ENCODE data around the gene HOXA7.

The HOXA7 gene

GRCh38 chr7:27123007-27123476, 33.4 kb downstream of the HOXA7 start:
- peaks cover 6% of the 10 kb centered on the region; the same call in 1 of the 2 replicates for H3K27me3 ChIP-seq (replicated peaks; ENCODE audit: insufficient read depth, low read length)
- no peaks in the 10 kb centered on the region for H3K79me2 ChIP-seq (ENCODE audit: low read length)
- DNase-seq: no peak
- H2AFZ ChIP-seq (ENCODE audit: low read length): no peak overlapping the region
- no peaks in the 10 kb centered on the region for H3K9me2 ChIP-seq (replicated peaks; ENCODE audit: insufficient read depth, low read length)
- no peak overlapping the region for H3K9ac ChIP-seq (ENCODE audit: low read length)
- no peaks in the 10 kb centered on the region for H3K4me1 ChIP-seq (ENCODE audit: low read length)
- no peak overlapping the region for H3K27ac ChIP-seq (ENCODE audit: low read length)
- H3K36me3 ChIP-seq (replicated peaks; ENCODE audit: insufficient read depth, low read length): no peaks in the 10 kb centered on the region
- no peaks in the 10 kb centered on the region for H3F3A ChIP-seq (ENCODE audit: insufficient read depth, low read length)
- no peak overlapping the region for H3K4me2 ChIP-seq (ENCODE audit: low read depth, low read length)
- TF ChIP-seq EZH2phosphoT487 (IDR thresholded peaks at IDR 0.05; ENCODE audit: low read length) (no peak), EZH2 (optimal IDR thresholded peaks at IDR 0.05; ENCODE audit: low read depth, low read length) (no peak), CTCF (IDR thresholded peaks at IDR 0.05; ENCODE audit: low read length) (no peak)
- H3K4me3 ChIP-seq (ENCODE audit: low read length): no peak overlapping the region
- H4K20me1 ChIP-seq (ENCODE audit: insufficient read depth, low read length): no peaks in the 10 kb centered on the region
- no peaks in the 10 kb centered on the region for H3K9me3 ChIP-seq (replicated peaks; ENCODE audit: insufficient read depth, low read length)

GRCh38 chr7:27122077-27122910, 34.2 kb downstream of the HOXA7 start:
- Histone ChIP-seq H4K20me1 (ENCODE audit: insufficient read depth, low read length) (no peaks in the 10 kb centered on the region), H2AFZ (ENCODE audit: low read length) (no peak overlapping the region), H3K4me1 (ENCODE audit: low read length) (no peaks in the 10 kb centered on the region), H3K27ac (ENCODE audit: low read length) (no peak overlapping the region), H3K4me3 (ENCODE audit: low read length) (no peak overlapping the region), H3F3A (ENCODE audit: insufficient read depth, low read length) (no peaks in the 10 kb centered on the region), H3K9me2 (replicated peaks; ENCODE audit: insufficient read depth, low read length) (no peaks in the 10 kb centered on the region), H3K9ac (ENCODE audit: low read length) (no peak overlapping the region), H3K27me3 (replicated peaks; ENCODE audit: insufficient read depth, low read length) (peaks cover 6% of the 10 kb centered on the region; the same call in 1 of the 2 replicates), H3K79me2 (ENCODE audit: low read length) (no peaks in the 10 kb centered on the region), H3K9me3 (replicated peaks; ENCODE audit: insufficient read depth, low read length) (no peaks in the 10 kb centered on the region), H3K4me2 (ENCODE audit: low read depth, low read length) (no peak overlapping the region), H3K36me3 (replicated peaks; ENCODE audit: insufficient read depth, low read length) (no peaks in the 10 kb centered on the region)
- TF ChIP-seq EZH2 (optimal IDR thresholded peaks at IDR 0.05; ENCODE audit: low read depth, low read length): no peak
- no peak for DNase-seq

- Histone ChIP-seq H3K4me2 (ENCODE audit: low read depth, low read length) (no peak overlapping the region), H3K4me3 (ENCODE audit: low read length) (no peak overlapping the region), H2AFZ (ENCODE audit: low read length) (no peak overlapping the region), H3K9me2 (replicated peaks; ENCODE audit: insufficient read depth, low read length) (no peaks in the 10 kb centered on the region), H3K4me1 (ENCODE audit: low read length) (no peaks in the 10 kb centered on the region), H3K27me3 (replicated peaks; ENCODE audit: insufficient read depth, low read length) (peaks cover 6% of the 10 kb centered on the region; the same call in 1 of the 2 replicates), H4K20me1 (ENCODE audit: insufficient read depth, low read length) (no peaks in the 10 kb centered on the region), H3K27ac (ENCODE audit: low read length) (no peak overlapping the region), H3K9me3 (replicated peaks; ENCODE audit: insufficient read depth, low read length) (no peaks in the 10 kb centered on the region), H3F3A (ENCODE audit: insufficient read depth, low read length) (no peaks in the 10 kb centered on the region), H3K36me3 (replicated peaks; ENCODE audit: insufficient read depth, low read length) (no peaks in the 10 kb centered on the region), H3K79me2 (ENCODE audit: low read length) (no peaks in the 10 kb centered on the region), H3K9ac (ENCODE audit: low read length) (no peak overlapping the region)
- TF ChIP-seq EZH2 (optimal IDR thresholded peaks at IDR 0.05; ENCODE audit: low read depth, low read length) (no peak), EZH2phosphoT487 (IDR thresholded peaks at IDR 0.05; ENCODE audit: low read length) (no peak), CTCF (IDR thresholded peaks at IDR 0.05; ENCODE audit: low read length) (no peak)
- no peak for DNase-seq
Observed at GRCh38 chr7:27121684-27122076, 34.8 kb downstream of the HOXA7 start.

GRCh38 chr7:27119412-27119911, 37.0 kb downstream of the HOXA7 start:
- Histone ChIP-seq H3K36me3 (replicated peaks; ENCODE audit: insufficient read depth, low read length) (no peaks in the 10 kb centered on the region), H3K9me2 (replicated peaks; ENCODE audit: insufficient read depth, low read length) (no peaks in the 10 kb centered on the region), H3K27ac (ENCODE audit: low read length) (no peak overlapping the region), H3K4me2 (ENCODE audit: low read depth, low read length) (no peak overlapping the region), H3K9ac (ENCODE audit: low read length) (no peak overlapping the region), H4K20me1 (ENCODE audit: insufficient read depth, low read length) (no peaks in the 10 kb centered on the region), H2AFZ (ENCODE audit: low read length) (no peak overlapping the region), H3K4me3 (ENCODE audit: low read length) (no peak overlapping the region), H3K4me1 (ENCODE audit: low read length) (no peaks in the 10 kb centered on the region), H3K27me3 (replicated peaks; ENCODE audit: insufficient read depth, low read length) (peaks cover 20% of the 10 kb centered on the region; the same call in 1 of the 2 replicates), H3F3A (ENCODE audit: insufficient read depth, low read length) (no peaks in the 10 kb centered on the region), H3K9me3 (replicated peaks; ENCODE audit: insufficient read depth, low read length) (no peaks in the 10 kb centered on the region), H3K79me2 (ENCODE audit: low read length) (no peaks in the 10 kb centered on the region)
- no peak for DNase-seq
- TF ChIP-seq EZH2 (optimal IDR thresholded peaks at IDR 0.05; ENCODE audit: low read depth, low read length) (no peak), CTCF (IDR thresholded peaks at IDR 0.05; ENCODE audit: low read length) (no peak), EZH2phosphoT487 (IDR thresholded peaks at IDR 0.05; ENCODE audit: low read length) (no peak)
